ENCODE data around the gene SLC22A17.

DNA sequence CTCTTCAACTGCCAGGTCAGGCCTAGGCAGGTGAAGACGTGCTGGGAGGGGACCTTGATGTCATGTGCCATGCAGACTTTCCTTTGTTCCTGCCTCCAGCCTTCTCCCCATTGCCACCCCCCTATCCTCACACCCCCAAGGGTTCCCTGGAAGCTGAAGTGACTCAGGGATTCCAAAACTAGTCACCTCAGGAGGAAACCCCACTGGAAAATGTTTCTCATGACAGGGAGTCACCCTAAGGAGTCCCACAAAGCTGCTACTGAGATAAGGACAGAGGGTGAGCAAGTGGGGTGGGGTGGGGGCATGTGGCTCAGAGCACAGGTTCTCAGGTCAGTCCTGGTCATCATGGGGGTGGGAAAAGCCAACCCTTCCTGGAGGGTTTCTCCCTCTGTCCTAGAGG lies 17.5 kb upstream of the SLC22A17 start:
- TF ChIP-seq JUND (IDR thresholded peaks at IDR 0.05), result no peak
- TF ChIP-seq, protein P1, sequence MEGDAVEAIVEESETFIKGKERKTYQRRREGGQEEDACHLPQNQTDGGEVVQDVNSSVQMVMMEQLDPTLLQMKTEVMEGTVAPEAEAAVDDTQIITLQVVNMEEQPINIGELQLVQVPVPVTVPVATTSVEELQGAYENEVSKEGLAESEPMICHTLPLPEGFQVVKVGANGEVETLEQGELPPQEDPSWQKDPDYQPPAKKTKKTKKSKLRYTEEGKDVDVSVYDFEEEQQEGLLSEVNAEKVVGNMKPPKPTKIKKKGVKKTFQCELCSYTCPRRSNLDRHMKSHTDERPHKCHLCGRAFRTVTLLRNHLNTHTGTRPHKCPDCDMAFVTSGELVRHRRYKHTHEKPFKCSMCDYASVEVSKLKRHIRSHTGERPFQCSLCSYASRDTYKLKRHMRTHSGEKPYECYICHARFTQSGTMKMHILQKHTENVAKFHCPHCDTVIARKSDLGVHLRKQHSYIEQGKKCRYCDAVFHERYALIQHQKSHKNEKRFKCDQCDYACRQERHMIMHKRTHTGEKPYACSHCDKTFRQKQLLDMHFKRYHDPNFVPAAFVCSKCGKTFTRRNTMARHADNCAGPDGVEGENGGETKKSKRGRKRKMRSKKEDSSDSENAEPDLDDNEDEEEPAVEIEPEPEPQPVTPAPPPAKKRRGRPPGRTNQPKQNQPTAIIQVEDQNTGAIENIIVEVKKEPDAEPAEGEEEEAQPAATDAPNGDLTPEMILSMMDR (IDR thresholded peaks at IDR 0.05; ENCODE audit: low read depth, low read length, missing input control), result no peak
- TF ChIP-seq, protein P2, sequence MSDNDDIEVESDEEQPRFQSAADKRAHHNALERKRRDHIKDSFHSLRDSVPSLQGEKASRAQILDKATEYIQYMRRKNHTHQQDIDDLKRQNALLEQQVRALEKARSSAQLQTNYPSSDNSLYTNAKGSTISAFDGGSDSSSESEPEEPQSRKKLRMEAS (IDR thresholded peaks at IDR 0.05), result no peak
